ENCODE results near the gene APLN.

APLN gene

GRCh38 chrX:129654652-129655546 is at the start of gene APLN:
Gene APLN (minus strand): TSS chrX:129654956. CDS start chrX:129654630, 326 bp downstream.
- DNase-seq, result no peak

DNA sequence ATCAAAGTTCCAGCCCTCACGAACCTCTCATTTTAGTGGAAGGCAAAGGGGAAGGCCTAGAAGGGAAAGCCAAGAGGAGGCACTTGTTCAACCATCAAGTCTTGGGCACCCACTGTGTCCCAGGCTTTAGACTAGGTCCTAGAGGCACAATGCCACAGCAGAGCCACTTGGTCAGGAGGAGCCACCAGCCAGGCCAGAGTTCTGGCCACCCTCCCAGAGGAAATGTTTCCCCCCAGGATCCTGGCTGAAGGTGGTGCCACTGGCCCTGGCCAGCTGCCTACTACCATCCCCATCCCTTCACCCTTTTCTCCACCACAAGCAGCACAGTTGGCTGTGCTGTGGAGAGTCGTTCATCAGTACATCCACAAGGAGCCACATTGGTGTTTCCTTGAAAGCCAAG is 49.7 kb upstream of the APLN start:
- no peak for DNase-seq

- DNase-seq, result no peak
These were observed 46.9 kb upstream of the APLN start for GRCh38 chrX:129701624-129702069.

- DNase-seq, result no peak
These were observed 45.8 kb upstream of the APLN start for GRCh38 chrX:129700536-129700935.

DNA sequence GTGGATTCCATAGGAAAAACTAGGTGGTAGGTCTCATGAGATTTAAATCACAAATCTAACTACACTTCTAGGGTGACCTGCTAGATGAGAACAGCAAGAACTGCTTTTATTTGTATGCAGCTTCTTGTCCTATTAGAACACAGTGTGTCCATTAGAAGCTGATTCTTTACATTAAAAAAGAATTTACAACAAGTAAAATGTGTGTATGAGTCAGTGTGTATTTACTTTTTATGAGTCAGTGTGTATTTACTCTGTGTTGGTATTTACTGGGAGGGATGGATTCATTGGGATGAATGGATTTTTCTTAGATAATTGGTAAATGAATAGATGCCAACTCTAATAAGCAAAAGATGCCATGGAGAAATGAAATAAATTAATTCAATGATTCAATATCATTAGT is 43.4 kb upstream of the APLN start:
- DNase-seq, result no peak

GRCh38 chrX:129697204-129697829 is 42.6 kb upstream of the APLN start:
- DNase-seq, result no peak

- no peak for DNase-seq
These were observed 41.9 kb upstream of the APLN start for GRCh38 chrX:129696463-129697155.

- no peak for DNase-seq
These were observed 41.2 kb upstream of the APLN start for GRCh38 chrX:129695937-129696336.

DNA sequence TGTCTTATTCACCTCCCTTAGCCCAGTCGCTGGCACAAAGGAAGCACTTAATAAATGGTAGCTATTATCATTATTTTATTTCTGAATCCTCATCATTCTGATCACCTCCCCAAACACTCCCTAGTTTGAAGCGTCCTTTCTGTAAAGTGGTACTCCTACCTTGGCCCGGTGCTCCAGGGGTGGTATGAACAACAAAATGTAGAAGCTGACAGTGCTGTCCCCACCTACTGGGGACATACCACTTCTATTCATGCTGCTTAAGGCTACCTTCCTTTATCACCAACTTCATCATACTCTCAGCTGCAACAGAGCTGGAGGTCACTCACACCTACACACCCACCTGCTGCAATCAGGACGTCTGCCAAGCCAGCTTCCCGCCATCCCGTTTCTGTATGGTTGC is 40.8 kb upstream of the APLN start:
- no peak for DNase-seq

DNA sequence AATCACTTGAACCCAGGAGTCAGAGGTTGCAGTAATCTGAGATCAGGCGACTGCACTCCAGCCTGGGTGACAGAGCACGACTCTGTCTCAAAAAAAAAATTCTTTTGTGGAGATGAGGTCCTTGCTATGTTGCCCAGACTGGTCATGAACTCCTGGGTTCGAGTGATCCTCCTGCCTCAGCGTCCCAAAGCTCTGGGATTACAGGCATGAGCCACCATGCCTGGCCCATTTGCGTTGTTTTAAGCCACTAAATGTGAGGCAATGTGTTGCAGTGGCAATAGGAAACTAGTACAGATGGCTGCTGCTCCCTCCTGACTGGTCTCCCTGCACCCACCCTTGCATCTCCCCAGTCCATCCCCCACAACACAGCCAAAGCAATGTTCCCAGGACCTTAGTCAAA is 40.0 kb upstream of the APLN start:
- no peak for DNase-seq

DNA sequence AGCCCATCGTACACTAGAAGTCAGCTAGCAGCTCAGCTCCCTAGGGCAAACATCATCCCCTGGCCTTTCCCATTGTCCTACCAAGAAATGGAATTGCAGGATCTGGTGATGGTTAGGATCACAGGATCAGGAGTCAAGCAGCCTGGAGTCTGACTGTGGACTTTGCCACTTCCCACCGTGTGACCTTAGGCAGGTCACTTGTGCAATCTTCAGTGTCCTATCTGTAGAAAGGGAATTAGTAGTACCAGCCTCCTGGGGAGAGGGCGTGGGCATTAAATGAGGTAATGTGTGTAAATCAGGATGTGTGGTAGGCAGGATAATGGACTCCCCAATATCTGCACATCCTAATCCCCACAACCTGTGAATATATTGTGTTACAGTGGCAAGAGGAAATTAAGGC is 38.6 kb upstream of the APLN start:
- no peak for DNase-seq

GRCh38 chrX:129690435-129690834 is 35.7 kb upstream of the APLN start:
- DNase-seq, result no peak

DNA sequence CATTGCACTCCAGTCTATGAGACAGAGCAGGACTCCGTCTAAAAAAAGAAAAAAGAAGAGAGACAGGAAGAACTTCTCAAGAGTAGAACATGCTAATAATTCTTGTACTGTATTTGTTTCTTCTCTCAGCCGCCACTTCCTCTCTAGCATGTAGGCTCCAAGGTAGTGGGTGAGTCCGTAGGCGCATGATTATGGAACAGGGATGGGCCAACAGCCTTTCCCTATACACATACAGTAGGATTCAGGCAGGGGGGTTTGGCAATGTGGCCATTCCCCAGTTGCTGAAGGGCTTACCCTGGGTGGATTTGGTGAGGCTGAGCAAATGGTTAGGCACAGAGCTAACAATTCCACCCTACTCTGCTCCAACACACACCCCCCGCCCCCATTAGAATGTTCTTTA is 35.0 kb upstream of the APLN start:
- DNase-seq, result no peak

DNA sequence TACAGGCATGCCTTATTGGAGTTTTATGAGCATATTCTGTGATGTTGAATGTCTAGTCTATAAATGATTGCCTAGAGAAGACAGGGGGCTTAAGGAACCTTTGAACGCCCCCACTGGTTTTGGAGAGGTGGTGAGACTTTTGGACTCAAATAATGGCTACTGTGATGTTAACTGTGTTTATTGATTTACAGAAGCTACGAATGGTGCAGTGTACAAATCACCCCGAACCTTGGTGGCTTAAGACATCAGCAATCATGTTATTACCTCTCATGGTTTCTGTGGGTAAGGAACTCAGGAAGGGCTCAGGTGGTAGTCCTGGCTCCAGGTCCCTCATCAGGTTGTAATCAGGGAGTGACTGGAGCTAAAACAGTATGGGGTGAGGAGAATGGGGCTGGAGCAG is 33.3 kb upstream of the APLN start:
- DNase-seq, result no peak

- no peak for DNase-seq
These were observed 31.7 kb upstream of the APLN start for GRCh38 chrX:129686422-129686948.

- DNase-seq, result no peak
These were observed 28.2 kb upstream of the APLN start for GRCh38 chrX:129682979-129683378.

- no peak for DNase-seq
These were observed 25.1 kb upstream of the APLN start for GRCh38 chrX:129679901-129680300.

- DNase-seq, result peak; percentile 20
These were observed 23.9 kb upstream of the APLN start for GRCh38 chrX:129678614-129679195.

- no peak for DNase-seq
These were observed 12.7 kb upstream of the APLN start for GRCh38 chrX:129667412-129667811.

- no peak for DNase-seq
These were observed 11.3 kb upstream of the APLN start for GRCh38 chrX:129665916-129666644.

DNA sequence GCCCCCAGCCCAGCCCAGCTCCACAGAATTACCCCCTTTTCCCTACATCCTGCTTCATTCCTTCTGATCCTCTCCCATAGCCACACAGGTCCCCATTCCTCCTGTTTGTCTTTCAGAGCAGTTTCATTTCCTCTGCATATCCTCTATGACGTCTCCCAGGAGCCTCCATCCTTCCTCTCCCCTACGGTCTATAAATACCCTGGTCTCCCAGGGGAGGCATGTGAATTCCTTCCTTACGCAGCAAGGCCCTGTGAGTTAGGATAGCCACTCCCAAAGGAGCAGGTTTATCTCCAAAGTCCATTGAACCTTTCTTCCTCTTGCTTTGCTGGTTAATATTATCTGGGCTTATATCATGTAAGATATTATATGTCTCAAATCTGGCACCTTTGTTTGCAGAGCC is 8.4 kb upstream of the APLN start:
- DNase-seq, result no peak

DNA sequence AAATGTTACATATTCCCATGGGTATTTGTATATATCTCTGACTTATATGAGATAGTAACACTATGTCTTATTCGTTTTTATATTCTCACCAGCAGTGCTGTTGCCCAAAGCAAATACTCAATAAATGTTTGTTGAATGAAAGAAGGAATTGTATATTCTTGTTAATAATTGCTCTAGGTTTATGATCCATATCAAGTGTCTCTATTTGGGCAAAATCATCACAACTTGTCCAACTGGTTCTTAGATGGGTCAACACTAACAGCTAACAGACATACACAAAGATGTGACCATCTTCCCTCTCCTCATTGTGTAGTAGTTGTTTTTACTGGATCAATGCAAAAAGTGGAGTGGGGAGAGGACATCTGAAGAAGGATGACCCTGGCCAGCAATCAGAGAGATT is 6.6 kb upstream of the APLN start:
- DNase-seq, result no peak

Measured in NCI-H2107 (cell line).